Thymus (tissue), 11 donors: ENCODE results near the gene DNAH6. TPM values are rescaled to one million over a fixed set of nuclear protein-coding genes. Genes with fewer than 3 reads are reported as not detected.
"Not testable (repeated sequence)": the region's sequence is repeated elsewhere in the genome, so short reads cannot be mapped to it uniquely, and the experiment has no call there.

Experiments
- DNase-seq, 9 donors: peaks; one replicate each; pipeline ENCODE4 v3.0.0-alpha.2; 2013; ENCODE audit warnings: low spot score in 9 of 9, low read depth in 6 of 9, missing footprints in 1 of 9
- H3K27ac ChIP-seq, 2 donors: one replicate each; pipeline ENCODE4 v1.5.1; 2013; ENCODE audit warnings: control low read depth in 1 of 2, low read depth in 1 of 2, low read length in 1 of 2, mild to moderate bottlenecking in 1 of 2, moderate library complexity in 1 of 2
- H3K27me3 ChIP-seq, 2 donors: one replicate each; pipeline ENCODE4 v1.5.1; 2013; ENCODE audit warnings: low read length in 1 of 2; ENCODE audit not compliant: control insufficient read depth in 2 of 2, insufficient read depth in 1 of 2
- H3K36me3 ChIP-seq, 2 donors: one replicate each; pipeline ENCODE4 v1.5.1; 2013; ENCODE audit warnings: low read length in 1 of 2, mild to moderate bottlenecking in 1 of 2, moderate library complexity in 1 of 2; ENCODE audit not compliant: control insufficient read depth in 2 of 2, insufficient read depth in 2 of 2
- H3K4me1 ChIP-seq, 2 donors: one replicate each; pipeline ENCODE4 v1.5.1; 2013; ENCODE audit warnings: low read length in 2 of 2; ENCODE audit not compliant: control insufficient read depth in 2 of 2, insufficient read depth in 2 of 2
- H3K4me3 ChIP-seq, 2 donors: one replicate each; pipeline ENCODE4 v1.5.1; 2013; ENCODE audit warnings: low read length in 2 of 2, control low read depth in 1 of 2, mild to moderate bottlenecking in 1 of 2
- H3K9me3 ChIP-seq, 2 donors: one replicate each; pipeline ENCODE4 v1.5.1; 2013; ENCODE audit warnings: low read length in 1 of 2, mild to moderate bottlenecking in 1 of 2; ENCODE audit not compliant: control insufficient read depth in 2 of 2, insufficient read depth in 1 of 2
- WGBS: extraction: QIAGEN DNeasy Blood & Tissue Kit; methylation state at CpG from one replicate; pipeline ENCODE4 v1.1.7; 2013; 5-methylcytosine and 5-hydroxymethylcytosine counted together
- polyA plus RNA-seq: library from polyadenylated mRNA; stranded (reverse); fragments of 200-250 nt; gene quantifications from one replicate; pipeline ENCODE4 v1.2.3, GENCODE V29; 2013
- total RNA-seq: library from RNA; stranded (reverse); fragments of 120-200 nt; gene quantifications from one replicate; pipeline ENCODE4 v1.2.4, GENCODE V29; 2013
- donor health status: healthy.

Gene DNAH6
- total and polyA plus RNA-seq, 2 donors = 0.57 to 0.66 TPM

DNA sequence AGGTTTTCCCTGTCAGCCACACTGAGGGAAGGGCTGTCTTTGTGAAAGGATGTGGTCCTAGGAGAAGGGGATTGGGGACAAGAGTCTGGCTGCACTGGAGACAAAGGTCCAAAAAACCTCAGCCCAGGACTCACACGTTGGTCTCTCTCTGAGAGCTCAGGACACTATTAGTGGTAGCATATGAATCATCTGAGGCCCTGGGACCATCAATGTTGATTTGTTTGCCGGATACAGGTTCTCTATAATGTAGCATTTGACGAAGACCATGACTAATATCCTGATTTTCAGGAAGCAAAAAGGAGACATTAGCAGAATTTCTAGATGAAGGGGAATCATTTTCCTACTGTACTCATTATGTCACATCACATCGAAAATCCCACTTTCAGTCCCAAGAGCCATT is 22.2 kb upstream of the DNAH6 start:
- Histone ChIP-seq H3K36me3 (no peaks in the 10 kb centered on the region), H3K27ac (no peak overlapping the region), H3K4me3 (no peak overlapping the region), H3K27me3 (no peaks in the 10 kb centered on the region), H3K4me1 (no peaks in the 10 kb centered on the region), H3K9me3 (no peaks in the 10 kb centered on the region)
- no peak for DNase-seq
- 94% methylated on average over 4 of the region's 4 CpGs for WGBS

DNA sequence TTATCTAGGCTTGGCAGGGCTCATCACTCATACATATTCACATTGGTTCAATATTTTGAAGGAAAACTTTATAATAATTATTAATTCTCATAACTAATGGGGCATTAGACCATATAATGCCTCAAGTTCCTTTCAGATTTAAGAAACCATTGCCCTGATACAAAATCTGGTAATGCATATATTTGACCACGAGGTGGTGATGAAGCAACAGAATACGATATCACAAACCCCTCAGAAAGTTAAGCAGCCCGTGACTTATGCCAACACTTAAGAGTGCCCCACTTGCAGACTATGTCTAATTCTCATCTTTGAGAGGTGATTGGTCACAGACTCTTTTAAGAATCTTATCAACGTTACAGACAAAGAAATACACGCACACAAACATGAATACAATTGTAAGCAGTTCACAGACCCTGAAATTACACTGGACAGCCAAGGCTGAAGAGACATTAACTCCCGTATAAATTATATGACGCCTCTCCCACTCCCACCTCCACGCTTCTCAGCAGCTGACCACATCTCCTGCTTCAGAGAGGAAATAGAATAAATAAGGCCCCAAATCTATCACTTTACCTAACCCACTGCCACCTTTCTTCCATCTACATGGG is 20.7 kb upstream of the DNAH6 start:
- H3K4me1 ChIP-seq = no peaks in the 10 kb centered on the region
- 38% methylated on average over 8 of the region's 8 CpGs for WGBS

DNA sequence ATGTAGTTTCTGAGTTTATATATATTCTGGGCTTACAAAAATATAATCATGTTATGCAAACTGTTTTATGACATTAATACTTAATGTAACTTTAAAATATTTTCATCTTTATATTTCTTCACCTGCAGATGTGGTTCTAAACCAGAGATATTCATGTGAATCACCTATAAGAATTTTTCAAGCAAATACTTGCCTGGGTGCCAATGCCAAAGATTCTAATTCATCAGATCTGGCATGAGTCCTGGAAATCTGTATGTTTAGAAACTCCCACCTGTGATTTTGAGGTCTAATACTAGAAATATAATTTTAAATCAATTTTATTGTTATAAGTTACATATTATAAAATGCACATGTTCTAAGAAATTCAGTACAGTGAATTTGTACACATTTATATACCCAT is 19.9 kb upstream of the DNAH6 start:
- Histone ChIP-seq H3K4me3 (no peak overlapping the region), H3K27ac (no peak overlapping the region), H3K27me3 (no peaks in the 10 kb centered on the region), H3K36me3 (no peaks in the 10 kb centered on the region), H3K4me1 (no peaks in the 10 kb centered on the region), H3K9me3 (no peaks in the 10 kb centered on the region)
- no peak for DNase-seq

More for the DNA sequence above, 20.7 kb upstream of the DNAH6 start:
- H3K27ac ChIP-seq = no peak overlapping the region
- no peaks in the 10 kb centered on the region for H3K9me3 ChIP-seq
- no peaks in the 10 kb centered on the region for H3K36me3 ChIP-seq
- no peak overlapping the region for H3K4me3 ChIP-seq
- peak; percentile 11 to 77 (median 61) for DNase-seq
- H3K27me3 ChIP-seq = no peaks in the 10 kb centered on the region

DNA sequence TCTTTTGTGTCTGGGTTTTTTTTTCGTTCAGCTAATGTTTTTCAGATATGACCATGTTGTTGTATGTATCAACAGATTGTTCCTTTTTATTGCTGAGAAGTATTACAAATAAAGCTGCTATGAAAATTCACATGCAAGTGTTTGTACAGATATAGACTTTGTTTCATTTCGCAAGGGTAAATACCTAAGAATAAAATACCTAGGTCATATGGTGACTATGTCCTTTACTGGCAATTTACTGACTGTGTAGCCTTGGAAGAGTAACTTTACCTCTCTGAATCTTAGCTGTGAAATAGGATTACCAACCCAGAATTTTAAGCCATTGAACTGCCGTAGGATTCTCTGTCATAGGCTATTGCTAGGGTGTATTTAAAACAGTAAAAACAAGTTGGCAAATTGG is 19.0 kb upstream of the DNAH6 start:
- no peak for DNase-seq
- H3K4me1 ChIP-seq = no peaks in the 10 kb centered on the region
- 97% methylated on average over 3 of the region's 3 CpGs for WGBS

DNA sequence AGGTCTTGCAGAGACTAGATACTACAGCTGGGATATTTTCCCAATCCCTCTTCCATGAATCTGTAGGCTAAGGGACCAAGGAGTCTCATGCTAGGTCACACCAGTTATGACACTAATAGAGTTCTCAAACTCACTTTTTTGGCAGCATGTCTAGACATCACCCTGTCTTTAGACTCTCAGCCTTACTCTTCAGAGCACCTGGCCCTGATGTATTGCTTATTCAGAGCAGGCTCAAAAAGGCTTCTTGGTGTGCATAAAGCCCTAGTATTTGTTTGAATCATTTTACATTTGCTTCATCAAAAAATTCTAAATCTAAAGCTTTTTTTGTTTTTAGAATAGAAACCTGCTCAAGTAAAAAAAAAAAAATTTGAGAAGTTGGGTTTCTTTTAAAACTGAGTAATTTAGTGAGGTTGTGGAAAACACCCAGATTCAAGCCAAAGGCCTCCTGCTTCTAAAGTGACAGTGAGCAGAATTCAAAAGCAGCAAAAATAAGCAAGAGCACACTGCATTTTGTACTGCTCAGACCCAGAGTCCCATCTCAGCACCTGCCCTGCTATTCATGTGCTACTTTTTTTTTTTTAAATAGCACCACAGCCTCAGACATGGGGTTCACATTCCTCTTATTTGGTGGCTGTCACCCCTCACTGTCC is 18.0 kb upstream of the DNAH6 start:
- H3K27ac ChIP-seq = no peak overlapping the region

More for the DNA sequence above, 19.0 kb upstream of the DNAH6 start:
- no peak overlapping the region for H3K27ac ChIP-seq
- no peak overlapping the region for H3K4me3 ChIP-seq
- H3K27me3 ChIP-seq = no peaks in the 10 kb centered on the region
- no peaks in the 10 kb centered on the region for H3K9me3 ChIP-seq
- H3K36me3 ChIP-seq = no peaks in the 10 kb centered on the region

DNA sequence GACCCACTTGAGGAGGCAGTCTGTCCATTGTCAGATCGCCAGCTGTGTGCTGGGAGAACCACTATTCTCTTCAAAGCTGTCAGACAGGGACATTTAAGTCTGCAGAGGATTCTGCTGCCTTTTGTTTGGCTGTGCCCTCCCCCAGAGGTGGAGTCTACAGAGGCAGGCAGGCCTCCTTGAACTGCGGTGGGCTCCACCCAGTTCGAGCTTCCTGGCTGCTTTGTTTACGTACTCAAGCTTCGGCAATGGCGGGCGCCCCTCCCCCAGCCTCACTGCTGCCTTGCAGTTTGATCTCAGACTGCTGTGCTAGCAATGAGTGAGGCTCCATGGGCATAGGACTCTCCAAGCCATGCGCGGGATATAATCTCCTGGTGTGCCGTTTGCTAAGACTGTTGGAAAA is 5.3 kb upstream of the DNAH6 start:
- H3K36me3 ChIP-seq, H3K4me3 ChIP-seq, DNase-seq, H3K27ac ChIP-seq, H3K9me3 ChIP-seq, H3K27me3 ChIP-seq, H3K4me1 ChIP-seq: not testable (repeated sequence)
- 95% methylated on average over 10 of the region's 10 CpGs for WGBS

More for the DNA sequence above, 18.0 kb upstream of the DNAH6 start:
- no peaks in the 10 kb centered on the region for H3K36me3 ChIP-seq
- DNase-seq = no peak
- H3K9me3 ChIP-seq = no peaks in the 10 kb centered on the region
- H3K4me1 ChIP-seq = no peaks in the 10 kb centered on the region
- H3K4me3 ChIP-seq = no peak overlapping the region
- no peaks in the 10 kb centered on the region for H3K27me3 ChIP-seq

DNA sequence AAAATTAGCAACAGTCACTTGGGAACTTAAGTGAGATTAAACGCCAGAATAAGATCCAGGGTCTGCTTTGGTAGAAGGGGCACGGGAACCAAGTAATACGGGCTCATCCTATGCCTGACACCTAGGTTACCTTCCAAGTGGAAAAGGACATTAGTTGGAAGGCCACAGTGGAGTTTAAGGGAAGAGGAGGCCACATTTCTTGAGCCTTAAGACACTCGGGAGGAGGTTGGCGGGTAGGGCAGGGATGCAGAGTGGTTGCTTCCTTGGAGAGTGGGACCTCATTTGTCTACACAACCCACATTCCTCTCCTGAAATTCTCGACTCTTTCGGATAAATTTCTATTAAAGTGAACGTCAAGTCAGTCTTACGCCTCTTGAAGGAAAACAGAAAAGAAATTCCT is 510 bp upstream of the DNAH6 start:
- WGBS = 81% methylated on average over 9 of the region's 9 CpGs
- H3K36me3 ChIP-seq = no peaks in the 10 kb centered on the region
- H3K27me3 ChIP-seq = peaks cover 0 to 3% of the 10 kb centered on the region in 2 donors
- no peak for DNase-seq
- peak overlapping the region; percentile 1 to 35 for H3K4me3 ChIP-seq
- H3K9me3 ChIP-seq = peaks cover 0 to 6% of the 10 kb centered on the region in 2 donors
- peaks cover 0 to 9% of the 10 kb centered on the region in 2 donors for H3K4me1 ChIP-seq
- no peak overlapping the region for H3K27ac ChIP-seq

DNA sequence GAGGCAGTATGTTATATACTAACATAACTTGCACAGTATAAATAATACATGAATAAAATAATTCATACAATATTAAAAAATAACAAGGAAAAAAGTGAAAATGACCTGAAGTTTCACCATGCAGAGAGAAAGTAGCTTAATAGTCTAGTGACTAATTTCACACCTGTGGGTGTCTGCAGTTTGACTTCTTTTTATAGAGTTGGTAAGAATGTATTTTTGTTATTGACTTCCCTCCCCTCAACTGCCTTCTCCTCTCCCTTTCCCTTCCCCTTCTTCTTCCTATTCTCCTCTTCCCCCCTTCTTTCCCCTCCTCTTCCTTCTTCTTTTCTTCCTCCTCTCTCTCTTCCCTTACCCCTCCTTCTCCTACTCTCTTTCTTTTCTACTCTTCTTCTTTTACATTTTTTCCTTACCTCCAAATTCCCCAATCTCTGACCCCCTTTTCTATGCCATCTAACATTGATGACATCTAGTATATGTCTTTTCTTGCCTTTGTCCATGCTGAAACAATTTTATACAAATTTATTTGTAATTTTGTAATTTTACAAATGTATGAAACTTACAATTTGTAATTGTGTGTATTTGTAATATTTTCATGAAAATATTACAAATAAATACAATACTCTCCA is 3.1 kb downstream of the DNAH6 start:
- no peak overlapping the region for H3K27ac ChIP-seq
- peaks cover 0 to 3% of the 10 kb centered on the region in 2 donors for H3K27me3 ChIP-seq
- no peaks in the 10 kb centered on the region for H3K36me3 ChIP-seq
- no peak overlapping the region for H3K4me3 ChIP-seq
- H3K9me3 ChIP-seq = no peaks in the 10 kb centered on the region
- H3K4me1 ChIP-seq = peaks cover 0 to 9% of the 10 kb centered on the region in 2 donors
- DNase-seq = no peak

DNA sequence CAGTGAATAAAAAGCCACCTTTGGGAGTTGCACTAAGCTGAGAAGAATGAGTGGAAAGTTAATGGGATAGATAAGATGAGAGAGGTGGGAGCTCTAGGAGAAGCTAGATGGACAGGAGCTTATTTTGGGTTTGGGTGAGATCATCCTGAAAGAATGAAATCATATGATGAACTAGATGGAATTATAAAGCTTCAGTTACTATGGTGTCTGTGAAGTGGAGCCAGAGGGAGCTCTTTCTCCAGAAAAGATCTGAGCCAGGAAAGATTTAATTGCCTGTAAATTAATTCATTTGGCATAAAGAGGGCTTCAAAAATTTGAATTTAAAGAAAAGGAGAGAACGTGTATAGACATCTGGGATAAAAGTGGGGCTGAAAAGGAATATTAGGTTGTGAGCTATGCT is 10.3 kb downstream of the DNAH6 start:
- DNase-seq = no peak
- Histone ChIP-seq H3K4me3 (no peak overlapping the region), H3K36me3 (no peaks in the 10 kb centered on the region), H3K27me3 (no peaks in the 10 kb centered on the region), H3K9me3 (no peaks in the 10 kb centered on the region), H3K4me1 (no peaks in the 10 kb centered on the region), H3K27ac (no peak overlapping the region)
- WGBS = 89% methylated on average over 1 of the region's 1 CpG
